Natural killer cell (primary cell): ENCODE results near the gene NRCAM. TPM values are rescaled to one million over a fixed set of nuclear protein-coding genes. Genes with fewer than 3 reads are reported as not detected.

Experiments used
- ATAC-seq, 3 donors: fragments of 150-1000 bp in 2 of 3; fragments of 200-7000 bp in 1 of 3; cut with Tn5 transposase; 1 replicate in 1 of 3; 2 replicates in 2 of 3; pipeline ENCODE4 v1.10.0; 2021; ENCODE audit warnings: mild to moderate bottlenecking in 2 of 3, moderate library complexity in 2 of 3
- DNase-seq, 2 donors: peaks; one replicate each; pipeline versions ENCODE4 v3.0.0 to v3.0.0-alpha.2; 2013 to 2021; ENCODE audit warnings: mixed read lengths in 1 of 2
- H3K27ac ChIP-seq: one replicate; pipeline ENCODE4 v1.5.1; 2013; ENCODE audit warnings: mild to moderate bottlenecking, low read length
- H3K27me3 ChIP-seq: one replicate; pipeline ENCODE4 v1.6.1; 2013; ENCODE audit warnings: low read length; ENCODE audit not compliant: control insufficient read depth, insufficient read depth
- H3K36me3 ChIP-seq: one replicate; pipeline ENCODE4 v1.6.1; 2013; ENCODE audit warnings: low read length; ENCODE audit not compliant: control insufficient read depth, insufficient read depth
- H3K4me1 ChIP-seq: one replicate; pipeline ENCODE4 v1.6.1; 2013; ENCODE audit warnings: low read length; ENCODE audit not compliant: control insufficient read depth, insufficient read depth
- H3K4me3 ChIP-seq: one replicate; pipeline ENCODE4 v1.5.1; 2013; ENCODE audit warnings: low read length
- H3K9me3 ChIP-seq: one replicate; pipeline ENCODE4 v1.6.1; 2013; ENCODE audit warnings: low read length; ENCODE audit not compliant: control insufficient read depth, insufficient read depth
- H3K27ac Mint-ChIP-seq, 2 donors: one replicate each; pipeline ENCODE4 v1.8.0; 2022; ENCODE audit warnings: mild to moderate bottlenecking in 2 of 2, mixed read lengths in 2 of 2, moderate library complexity in 1 of 2
- H3K27me3 Mint-ChIP-seq, 2 donors: one replicate each; pipeline ENCODE4 v1.8.0; 2022; ENCODE audit warnings: low read depth in 2 of 2, mixed read lengths in 2 of 2
- H3K36me3 Mint-ChIP-seq: one replicate; pipeline ENCODE4 v1.8.0; 2022; ENCODE audit warnings: mixed read lengths
- H3K4me1 Mint-ChIP-seq, 2 donors: one replicate each; pipeline ENCODE4 v1.8.0; 2022; ENCODE audit warnings: mixed read lengths in 2 of 2
- H3K4me3 Mint-ChIP-seq: one replicate; pipeline ENCODE4 v1.8.0; 2022; ENCODE audit warnings: mild to moderate bottlenecking, moderate library complexity, mixed read lengths
- H3K9me3 Mint-ChIP-seq, 2 donors: one replicate each; pipeline ENCODE4 v1.8.0; 2022; ENCODE audit warnings: mixed read lengths in 2 of 2
- WGBS: methylation state at CpG from one replicate; pipeline ENCODE4 v1.1.7; 2013; ENCODE audit warnings: missing lambda C conversion rate; ENCODE audit not compliant: insufficient coverage; 5-methylcytosine and 5-hydroxymethylcytosine counted together
- intact Hi-C: fragments of 100-400 bp; cut with micrococcal nuclease; formaldehyde crosslinking; loops from one replicate; pipeline ENCODE4 v1.14.2; 2022
- total RNA-seq, 4 donors: library from RNA; stranded (reverse); fragments of 120-200 nt in 1 of 4; gene quantifications; one replicate each; pipeline versions ENCODE4 v1.2.3 to v1.2.4, GENCODE V29; 2013 to 2022
- TF ChIP-seq, protein P1 (sequence below): fragments of 200-600 bp; IDR thresholded peaks from one replicate; pipeline ENCODE4 v1.8.0; 2022; ENCODE audit warnings: antibody characterized with exemption

Gene NRCAM
- total RNA-seq, 3 donors from 2014 or later (not counting 1 experiment from before 2014, with no cell fraction given) = 0.27 to 0.95 (median 0.52) TPM

- intact Hi-C loops = no loop called here
- no peaks in the 10 kb centered on the region for H3K4me1 Mint-ChIP-seq
- no peak for ATAC-seq
Measured at GRCh38 chr7:108407676-108408075, 48.6 kb downstream of the NRCAM start.

DNA sequence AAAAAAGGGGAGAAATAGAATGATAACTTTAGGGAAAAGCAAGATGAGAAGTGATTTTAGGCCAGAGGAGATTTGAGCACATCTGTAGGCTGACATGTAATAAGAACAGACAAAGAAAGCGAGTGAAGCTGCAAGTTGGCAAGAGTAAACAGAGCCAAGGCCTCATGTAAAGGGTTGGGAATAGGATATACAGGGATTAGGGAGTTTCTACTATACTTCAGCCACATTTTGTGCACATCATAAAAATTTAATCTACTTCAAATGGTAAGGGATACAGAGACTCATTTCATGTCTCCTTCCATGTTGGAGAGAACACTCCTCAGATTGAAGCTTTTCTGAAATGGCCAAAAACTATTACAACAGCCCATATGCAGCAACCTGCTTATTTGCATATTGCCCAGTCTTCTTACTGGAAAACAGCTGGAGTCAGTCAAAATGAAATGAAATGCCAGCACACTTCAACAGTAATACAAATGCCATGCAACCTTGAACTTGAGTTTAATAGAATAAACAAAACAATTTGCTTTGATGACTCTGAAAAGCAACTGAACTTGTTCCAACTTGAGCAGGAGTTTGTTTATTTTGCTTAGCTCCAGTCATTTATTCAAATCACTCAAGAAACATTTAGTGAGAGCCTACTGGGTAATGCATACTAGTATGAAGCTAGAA is 49.9 kb downstream of the NRCAM start:
- H3K4me1 ChIP-seq = no peaks in the 10 kb centered on the region
- no peaks in the 10 kb centered on the region for H3K4me1 Mint-ChIP-seq

More at GRCh38 chr7:108407676-108408075, 48.6 kb downstream of the NRCAM start:
- Mint-ChIP-seq H3K27ac (no peak overlapping the region), H3K9me3 (no peaks in the 10 kb centered on the region), H3K36me3 (no peaks in the 10 kb centered on the region), H3K27me3 (no peaks in the 10 kb centered on the region), H3K4me3 (no peak overlapping the region)
- H3K9me3 ChIP-seq = no peaks in the 10 kb centered on the region
- H3K27me3 ChIP-seq = no peaks in the 10 kb centered on the region
- H3K4me3 ChIP-seq = no peak overlapping the region
- no peaks in the 10 kb centered on the region for H3K36me3 ChIP-seq
- DNase-seq = no peak
- TF ChIP-seq, protein P1, sequence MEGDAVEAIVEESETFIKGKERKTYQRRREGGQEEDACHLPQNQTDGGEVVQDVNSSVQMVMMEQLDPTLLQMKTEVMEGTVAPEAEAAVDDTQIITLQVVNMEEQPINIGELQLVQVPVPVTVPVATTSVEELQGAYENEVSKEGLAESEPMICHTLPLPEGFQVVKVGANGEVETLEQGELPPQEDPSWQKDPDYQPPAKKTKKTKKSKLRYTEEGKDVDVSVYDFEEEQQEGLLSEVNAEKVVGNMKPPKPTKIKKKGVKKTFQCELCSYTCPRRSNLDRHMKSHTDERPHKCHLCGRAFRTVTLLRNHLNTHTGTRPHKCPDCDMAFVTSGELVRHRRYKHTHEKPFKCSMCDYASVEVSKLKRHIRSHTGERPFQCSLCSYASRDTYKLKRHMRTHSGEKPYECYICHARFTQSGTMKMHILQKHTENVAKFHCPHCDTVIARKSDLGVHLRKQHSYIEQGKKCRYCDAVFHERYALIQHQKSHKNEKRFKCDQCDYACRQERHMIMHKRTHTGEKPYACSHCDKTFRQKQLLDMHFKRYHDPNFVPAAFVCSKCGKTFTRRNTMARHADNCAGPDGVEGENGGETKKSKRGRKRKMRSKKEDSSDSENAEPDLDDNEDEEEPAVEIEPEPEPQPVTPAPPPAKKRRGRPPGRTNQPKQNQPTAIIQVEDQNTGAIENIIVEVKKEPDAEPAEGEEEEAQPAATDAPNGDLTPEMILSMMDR = no peak
- no peak overlapping the region for H3K27ac ChIP-seq
- no peaks in the 10 kb centered on the region for H3K4me1 ChIP-seq
- 86% methylated on average over 1 of the region's 2 CpGs for WGBS

DNA sequence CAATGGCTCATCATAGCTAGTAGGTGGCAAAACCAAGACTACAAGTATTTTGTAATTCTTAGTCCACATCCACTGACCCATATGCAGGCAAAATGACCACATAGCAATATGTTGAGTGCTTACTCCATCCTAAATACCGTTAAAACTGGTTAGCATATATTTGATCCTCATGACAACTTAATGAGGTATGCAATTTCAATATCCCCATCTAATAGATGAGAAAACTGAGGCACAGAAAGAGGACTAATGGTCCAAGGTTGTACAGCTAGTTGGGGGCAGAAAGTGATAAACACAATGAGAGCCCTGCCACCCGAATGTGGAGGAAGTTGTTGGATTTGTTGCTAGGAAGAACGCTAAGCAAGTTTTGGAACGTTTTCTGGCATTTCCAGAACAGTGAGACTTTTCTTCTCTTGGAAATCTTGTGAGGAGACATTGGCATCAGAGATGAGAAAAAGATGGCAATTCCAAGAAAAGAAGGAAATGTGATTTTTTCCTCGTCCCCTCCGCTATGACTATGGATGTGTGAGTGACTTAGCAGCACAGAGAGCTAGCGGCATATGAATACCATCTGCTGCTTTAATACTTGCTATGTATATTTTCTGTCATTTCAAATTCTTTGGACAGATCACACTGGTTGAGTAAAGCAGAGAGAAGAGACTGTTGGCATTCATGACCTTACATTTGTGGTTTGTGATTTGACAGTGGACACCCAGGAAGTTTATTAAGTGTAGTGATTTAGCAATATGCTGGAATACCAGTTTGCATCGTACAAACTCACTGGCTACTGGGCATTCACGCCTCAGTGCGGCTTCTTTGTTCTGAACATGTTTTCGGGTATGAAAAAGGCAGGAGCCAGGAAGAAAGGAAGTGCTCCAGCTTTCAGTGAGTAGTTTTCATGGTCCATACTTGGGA is 51.5 kb downstream of the NRCAM start:
- Histone ChIP-seq H3K9me3 (no peaks in the 10 kb centered on the region), H3K4me1 (no peaks in the 10 kb centered on the region), H3K27ac (no peak overlapping the region), H3K27me3 (no peaks in the 10 kb centered on the region), H3K4me3 (no peak overlapping the region), H3K36me3 (no peaks in the 10 kb centered on the region)
- TF ChIP-seq, protein P1 = no peak
- Mint-ChIP-seq H3K9me3 (no peaks in the 10 kb centered on the region), H3K4me1 (no peaks in the 10 kb centered on the region), H3K27ac (no peak overlapping the region), H3K27me3 (peaks cover 0 to under 1% of the 10 kb centered on the region in 2 donors), H3K36me3 (no peaks in the 10 kb centered on the region), H3K4me3 (no peak overlapping the region)
- intact Hi-C loops = no loop called here
- no peak for DNase-seq
- WGBS = 87% methylated on average over 11 of the region's 11 CpGs
- no peak for ATAC-seq

More for the DNA sequence above, 49.9 kb downstream of the NRCAM start:
- no peak for DNase-seq
- intact Hi-C loops = no loop called here
- TF ChIP-seq, protein P1 = no peak
- 100% methylated on average over 1 of the region's 1 CpG for WGBS
- Histone ChIP-seq H3K9me3 (no peaks in the 10 kb centered on the region), H3K4me3 (no peak overlapping the region), H3K27me3 (no peaks in the 10 kb centered on the region), H3K27ac (no peak overlapping the region), H3K36me3 (no peaks in the 10 kb centered on the region)
- no peak for ATAC-seq
- H3K4me3 Mint-ChIP-seq = no peak overlapping the region
- H3K36me3 Mint-ChIP-seq = no peaks in the 10 kb centered on the region
- no peak overlapping the region for H3K27ac Mint-ChIP-seq
- no peaks in the 10 kb centered on the region for H3K27me3 Mint-ChIP-seq
- H3K9me3 Mint-ChIP-seq = no peaks in the 10 kb centered on the region
